ENCODE data around the gene TOMM20L. TPM values are rescaled to one million over a fixed set of nuclear protein-coding genes. Genes with fewer than 3 reads are reported as not detected.

TOMM20L gene
- total and polyA plus RNA-seq, 9 donors: 0.78 to 0.92 TPM; not detected in 7

- TF ChIP-seq POLR2A (IDR thresholded peaks at IDR 0.05): no peak
- no peak for TF ChIP-seq EP300 (IDR thresholded peaks at IDR 0.05)
- H3K4me1 ChIP-seq (ENCODE audit: insufficient read depth): no peaks in the 10 kb centered on the region
These were observed 32.8 kb upstream of the TOMM20L start for GRCh38 chr14:58362798-58363412.

GRCh38 chr14:58364316-58364715, 31.4 kb upstream of the TOMM20L start:
- no peaks in the 10 kb centered on the region for H3K36me3 ChIP-seq
- H3K27ac ChIP-seq: no peak overlapping the region
- WGBS, 3 donors: 92 to 95% (median 95%) methylated on average over 4 of the region's 4 CpGs
- H3K4me1 ChIP-seq (ENCODE audit: insufficient read depth): no peaks in the 10 kb centered on the region
- no peak for DNase-seq
- intact Hi-C loops (cut with DNase I): no loop called here
- no peaks in the 10 kb centered on the region for H3K9me3 ChIP-seq
- no peaks in the 10 kb centered on the region for H3K27me3 ChIP-seq
- H3K4me3 ChIP-seq: no peak overlapping the region
- TF ChIP-seq EP300 (IDR thresholded peaks at IDR 0.05): no peak
- TF ChIP-seq POLR2A (IDR thresholded peaks at IDR 0.05): no peak
- TF ChIP-seq, protein P1, sequence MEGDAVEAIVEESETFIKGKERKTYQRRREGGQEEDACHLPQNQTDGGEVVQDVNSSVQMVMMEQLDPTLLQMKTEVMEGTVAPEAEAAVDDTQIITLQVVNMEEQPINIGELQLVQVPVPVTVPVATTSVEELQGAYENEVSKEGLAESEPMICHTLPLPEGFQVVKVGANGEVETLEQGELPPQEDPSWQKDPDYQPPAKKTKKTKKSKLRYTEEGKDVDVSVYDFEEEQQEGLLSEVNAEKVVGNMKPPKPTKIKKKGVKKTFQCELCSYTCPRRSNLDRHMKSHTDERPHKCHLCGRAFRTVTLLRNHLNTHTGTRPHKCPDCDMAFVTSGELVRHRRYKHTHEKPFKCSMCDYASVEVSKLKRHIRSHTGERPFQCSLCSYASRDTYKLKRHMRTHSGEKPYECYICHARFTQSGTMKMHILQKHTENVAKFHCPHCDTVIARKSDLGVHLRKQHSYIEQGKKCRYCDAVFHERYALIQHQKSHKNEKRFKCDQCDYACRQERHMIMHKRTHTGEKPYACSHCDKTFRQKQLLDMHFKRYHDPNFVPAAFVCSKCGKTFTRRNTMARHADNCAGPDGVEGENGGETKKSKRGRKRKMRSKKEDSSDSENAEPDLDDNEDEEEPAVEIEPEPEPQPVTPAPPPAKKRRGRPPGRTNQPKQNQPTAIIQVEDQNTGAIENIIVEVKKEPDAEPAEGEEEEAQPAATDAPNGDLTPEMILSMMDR (IDR thresholded peaks at IDR 0.05): no peak

More at GRCh38 chr14:58362798-58363412, 32.8 kb upstream of the TOMM20L start:
- WGBS, 3 donors: 90 to 97% (median 91%) methylated on average over 3 of the region's 3 CpGs
- no peaks in the 10 kb centered on the region for H3K27me3 ChIP-seq
- intact Hi-C loops (cut with DNase I): no loop called here
- no peak for DNase-seq
- H3K27ac ChIP-seq: no peak overlapping the region
- H3K9me3 ChIP-seq: no peaks in the 10 kb centered on the region
- H3K4me3 ChIP-seq: no peak overlapping the region
- H3K36me3 ChIP-seq: no peaks in the 10 kb centered on the region

DNA sequence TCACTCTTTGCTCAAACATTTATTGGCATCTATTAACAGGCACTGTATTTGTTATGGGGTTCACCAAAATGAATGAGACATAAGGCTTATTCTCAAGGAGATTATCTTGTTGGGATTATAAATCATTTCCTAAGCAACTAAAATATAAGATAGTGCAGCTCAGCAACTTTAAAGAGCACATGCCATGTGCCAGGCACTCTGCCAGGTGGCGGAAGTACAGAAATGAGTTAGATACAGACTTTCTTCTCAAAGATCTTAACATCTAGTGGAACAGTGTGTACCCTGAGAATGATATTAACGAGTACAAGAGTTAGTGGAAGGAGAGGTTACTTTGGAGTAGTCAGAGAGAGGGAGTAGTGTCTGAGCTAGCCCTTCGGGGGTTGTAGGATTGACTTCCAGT, 28.4 kb upstream of the TOMM20L start:
- H3K27me3 ChIP-seq: no peaks in the 10 kb centered on the region
- no peaks in the 10 kb centered on the region for H3K4me1 ChIP-seq (ENCODE audit: insufficient read depth)
- no peak for DNase-seq
- H3K36me3 ChIP-seq: no peaks in the 10 kb centered on the region
- TF ChIP-seq POLR2A (IDR thresholded peaks at IDR 0.05) (no peak), EP300 (IDR thresholded peaks at IDR 0.05) (no peak)
- TF ChIP-seq, protein P1 (IDR thresholded peaks at IDR 0.05): no peak
- H3K9me3 ChIP-seq: no peaks in the 10 kb centered on the region
- no peak overlapping the region for H3K27ac ChIP-seq
- intact Hi-C loops (cut with DNase I): no loop called here
- 71 to 75% (median 73%) methylated on average over 3 of the region's 3 CpGs for WGBS, 3 donors
- no peak overlapping the region for H3K4me3 ChIP-seq

DNA sequence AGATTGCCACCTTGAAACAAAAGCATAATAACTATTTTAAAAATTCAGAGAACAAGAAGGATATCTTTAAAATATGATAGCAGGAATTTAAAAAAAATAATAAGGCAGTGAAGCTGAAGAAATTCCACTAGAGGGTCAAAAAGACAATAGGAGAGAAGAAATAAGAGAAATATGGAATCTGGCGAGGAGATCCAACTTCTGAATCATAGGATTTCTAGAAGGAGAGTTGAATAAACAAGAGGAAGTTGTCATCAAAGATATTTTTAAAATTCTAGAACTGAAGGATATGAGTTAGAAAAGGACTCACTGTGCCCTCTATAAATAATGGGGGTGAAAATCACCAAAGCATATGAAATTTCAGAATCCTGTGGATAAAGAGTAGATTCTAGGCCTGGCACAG, 26.8 kb upstream of the TOMM20L start:
- no peaks in the 10 kb centered on the region for H3K36me3 ChIP-seq
- no peak overlapping the region for H3K27ac ChIP-seq

DNA sequence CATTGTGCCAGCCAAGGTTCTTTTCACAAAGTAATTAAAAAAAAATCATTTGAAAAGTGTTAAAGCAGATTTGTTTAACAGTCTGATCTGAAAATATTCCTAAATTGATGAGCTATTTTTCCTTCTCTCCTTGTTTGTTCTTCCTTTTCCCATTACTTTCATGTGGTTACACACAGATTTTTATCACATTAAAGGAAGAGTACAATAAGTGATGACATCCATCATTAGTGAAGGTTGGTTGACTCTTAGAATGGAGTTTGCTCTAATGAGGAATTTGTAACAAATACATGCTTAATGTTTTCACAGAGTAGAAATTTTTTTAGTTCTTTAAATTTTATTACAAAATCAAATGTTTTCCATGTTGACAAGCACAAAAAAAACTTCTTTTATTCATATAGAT, 18.9 kb upstream of the TOMM20L start:
- H3K27ac ChIP-seq: no peak overlapping the region
- no peaks in the 10 kb centered on the region for H3K36me3 ChIP-seq
- no peaks in the 10 kb centered on the region for H3K27me3 ChIP-seq
- H3K9me3 ChIP-seq: no peaks in the 10 kb centered on the region
- DNase-seq: no peak
- intact Hi-C loops (cut with DNase I): no loop called here
- no peaks in the 10 kb centered on the region for H3K4me1 ChIP-seq (ENCODE audit: insufficient read depth)
- no peak for TF ChIP-seq EP300 (IDR thresholded peaks at IDR 0.05)
- TF ChIP-seq, protein P1 (IDR thresholded peaks at IDR 0.05): no peak
- TF ChIP-seq POLR2A (IDR thresholded peaks at IDR 0.05): no peak
- H3K4me3 ChIP-seq: no peak overlapping the region

More for the DNA sequence above, 26.8 kb upstream of the TOMM20L start:
- Histone ChIP-seq H3K27me3 (no peaks in the 10 kb centered on the region), H3K4me1 (ENCODE audit: insufficient read depth) (no peaks in the 10 kb centered on the region), H3K9me3 (no peaks in the 10 kb centered on the region), H3K4me3 (no peak overlapping the region)
- DNase-seq: no peak
- TF ChIP-seq EP300 (IDR thresholded peaks at IDR 0.05): no peak
- TF ChIP-seq POLR2A (IDR thresholded peaks at IDR 0.05): no peak
- TF ChIP-seq, protein P1 (IDR thresholded peaks at IDR 0.05): no peak
- intact Hi-C loops (cut with DNase I): no loop called here
- WGBS, 3 donors: 90 to 93% (median 92%) methylated on average over 1 of the region's 1 CpG
